ENCODE results near the gene CHN2.

CHN2 gene

GRCh38 chr7:29194594-29195427 lies at the start of gene CHN2:
CHN2 (plus strand) TSS chr7:29194775.
- DNase-seq: no peak

DNA sequence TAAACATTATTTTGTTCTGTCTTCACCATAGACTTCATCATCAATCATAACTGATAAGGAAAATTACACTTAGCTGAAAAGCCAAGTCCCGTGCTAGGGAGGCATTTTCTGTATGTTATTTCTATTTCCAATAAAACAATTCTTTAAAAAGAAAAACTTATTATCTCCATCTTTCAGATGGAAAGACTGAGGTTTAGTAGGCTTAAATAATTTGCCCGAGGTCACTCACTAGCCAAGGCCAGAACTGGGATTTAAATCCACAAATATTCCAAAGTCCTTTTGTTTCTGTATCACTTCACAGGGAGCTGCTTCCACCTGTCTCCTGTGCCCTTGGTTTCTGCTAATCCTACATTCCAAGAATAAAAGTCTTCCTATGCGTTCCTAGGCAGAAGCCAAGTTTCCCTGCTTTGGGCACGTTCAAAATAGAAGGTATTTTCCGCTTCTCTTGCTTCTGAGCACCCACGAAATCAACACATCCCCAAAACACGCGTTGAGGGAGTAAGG lies 49.0 kb upstream of the CHN2 start:
- no peak for DNase-seq

DNA sequence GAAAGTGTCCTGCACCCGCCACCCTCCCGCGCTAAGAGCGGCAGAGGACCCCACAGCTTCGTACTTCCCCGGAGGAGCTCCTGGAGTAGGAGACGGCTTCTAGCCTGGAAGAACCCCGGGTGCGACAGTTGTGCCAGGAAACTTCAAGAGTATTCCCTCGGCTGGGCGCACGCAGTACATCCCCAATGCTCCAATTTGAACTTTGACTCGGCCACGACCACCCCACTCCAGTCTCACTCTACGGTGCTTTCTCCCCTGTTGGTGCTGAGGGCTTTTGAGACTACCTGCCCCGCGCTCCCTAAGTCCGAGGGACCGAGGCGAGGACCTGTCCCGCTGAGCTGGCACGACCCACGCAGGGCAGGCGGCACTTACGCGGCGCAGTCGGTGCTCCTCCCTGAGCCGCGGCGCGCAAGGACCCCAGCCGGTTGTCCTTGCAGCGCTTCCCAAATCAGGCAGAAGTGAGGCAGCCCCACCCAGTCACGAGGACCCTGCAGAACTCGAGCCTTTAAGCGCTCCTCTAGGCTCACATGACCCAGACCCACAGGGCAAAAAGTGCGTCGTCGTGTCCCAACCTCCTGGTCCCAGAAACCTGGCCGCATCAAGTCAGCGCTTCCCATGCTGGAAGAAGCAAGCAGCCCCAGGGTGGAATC lies 48.4 kb upstream of the CHN2 start, which contains the start of gene CPVL:
TSS of gene CPVL (minus strand) at position 481 of the 650 bp plus-strand sequence. CDS start 25,476 bp downstream, outside the sequence.
- DNase-seq: no peak

GRCh38 chr7:29146888-29147609 lies 47.5 kb upstream of the CHN2 start:
- no peak for DNase-seq

DNA sequence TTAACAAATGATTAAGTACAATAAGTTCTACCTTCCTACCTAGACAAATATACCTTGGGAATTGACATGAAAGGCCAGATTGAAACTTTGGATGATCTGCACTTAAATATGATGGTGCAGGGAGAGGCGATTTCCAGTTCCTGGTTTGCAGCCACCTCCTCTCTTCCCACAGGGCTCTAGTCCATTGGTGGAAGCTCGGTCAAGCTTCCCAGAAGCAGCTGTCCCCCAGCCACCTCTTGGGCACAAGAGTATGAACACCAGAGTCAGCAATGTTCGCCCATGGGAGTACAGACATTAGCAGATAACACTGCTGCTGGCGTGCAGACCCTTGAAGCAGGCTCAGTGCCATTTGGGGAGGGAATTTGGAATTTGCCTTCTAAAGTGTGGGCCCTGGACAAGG lies 46.8 kb upstream of the CHN2 start:
- no peak for DNase-seq

- no peak for DNase-seq
These were observed 45.5 kb upstream of the CHN2 start for GRCh38 chr7:29149036-29149435.

GRCh38 chr7:29150856-29151255 lies 43.7 kb upstream of the CHN2 start:
- no peak for DNase-seq

- DNase-seq: no peak
These were observed 40.5 kb upstream of the CHN2 start for GRCh38 chr7:29154076-29154475.

GRCh38 chr7:29156907-29157452 lies 37.6 kb upstream of the CHN2 start:
- no peak for DNase-seq

DNA sequence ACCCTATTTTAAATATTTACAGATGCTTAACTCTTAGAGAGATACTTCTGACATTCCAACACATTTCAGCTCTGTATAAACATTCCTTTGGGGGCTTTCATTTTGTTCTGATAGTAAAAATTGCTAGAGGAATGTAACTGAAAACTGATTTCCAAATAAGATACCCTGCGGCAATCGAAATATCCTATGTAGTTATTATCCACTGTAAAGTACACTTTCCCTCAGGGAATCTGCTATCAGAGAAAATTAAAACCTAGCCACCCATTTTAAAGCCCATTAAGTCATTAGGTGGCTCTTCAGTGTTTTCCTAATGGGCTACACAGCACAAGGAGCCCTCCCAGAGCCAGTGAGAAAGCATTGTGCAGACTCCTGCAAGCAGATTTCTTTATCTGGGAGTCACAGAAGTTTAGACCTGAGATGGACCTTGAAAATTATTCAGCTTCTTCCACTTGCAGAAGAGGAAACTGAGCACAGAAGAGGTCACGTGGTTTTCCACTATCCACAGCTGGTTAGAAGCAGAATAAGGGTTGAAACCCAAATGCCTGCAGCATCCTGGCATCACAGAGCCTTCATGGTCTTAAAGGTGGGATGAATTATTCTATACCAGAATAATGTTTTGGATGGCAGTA lies 35.7 kb upstream of the CHN2 start:
- no peak for DNase-seq

- DNase-seq: no peak
These were observed 34.5 kb upstream of the CHN2 start for GRCh38 chr7:29160080-29160479.

DNA sequence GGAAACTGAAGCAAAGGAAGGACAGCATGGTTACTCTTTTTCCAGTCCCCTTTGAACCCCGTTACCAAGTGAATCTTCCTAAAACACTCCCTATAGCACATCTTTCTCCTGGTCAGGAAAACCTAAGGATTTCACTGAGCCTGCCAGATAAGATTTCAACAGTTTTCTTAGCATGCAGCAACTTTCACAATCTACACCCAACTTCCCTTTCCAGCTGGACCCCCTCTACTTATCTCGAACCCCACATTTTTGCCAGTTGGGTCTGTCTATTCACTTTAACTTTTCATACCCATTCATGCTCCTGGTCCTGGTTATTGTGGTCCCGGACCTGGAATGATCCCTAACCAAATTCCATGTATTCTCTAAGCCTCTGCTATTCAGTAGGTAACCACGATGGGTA lies 33.3 kb upstream of the CHN2 start:
- no peak for DNase-seq

GRCh38 chr7:29162577-29162976 lies 32.0 kb upstream of the CHN2 start:
- DNase-seq: no peak

GRCh38 chr7:29163854-29164253 lies 30.7 kb upstream of the CHN2 start:
- DNase-seq: no peak

GRCh38 chr7:29167721-29168120 lies 26.9 kb upstream of the CHN2 start:
- no peak for DNase-seq

DNA sequence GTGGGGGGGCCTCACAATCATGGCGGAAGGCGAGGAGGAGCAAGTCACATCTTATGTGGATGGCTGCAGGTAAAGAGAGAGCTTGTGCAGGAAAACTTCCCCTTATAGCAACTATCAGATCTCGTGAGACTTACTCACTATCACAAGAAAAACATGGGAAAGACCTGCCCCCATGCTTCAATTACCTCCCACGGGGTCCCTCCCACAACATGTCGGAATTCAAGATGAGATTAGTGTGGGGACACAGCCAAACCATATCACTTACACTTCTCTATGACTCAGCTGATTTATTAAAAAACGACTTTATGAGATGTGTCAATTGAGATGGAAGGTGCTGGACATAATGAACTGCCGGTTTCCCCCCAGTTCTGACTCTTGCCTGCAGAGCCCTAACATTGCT lies 23.8 kb upstream of the CHN2 start:
- DNase-seq: no peak

GRCh38 chr7:29173458-29173857 lies 21.1 kb upstream of the CHN2 start:
- no peak for DNase-seq

- no peak for DNase-seq
These were observed 16.5 kb upstream of the CHN2 start for GRCh38 chr7:29177963-29178600.

DNA sequence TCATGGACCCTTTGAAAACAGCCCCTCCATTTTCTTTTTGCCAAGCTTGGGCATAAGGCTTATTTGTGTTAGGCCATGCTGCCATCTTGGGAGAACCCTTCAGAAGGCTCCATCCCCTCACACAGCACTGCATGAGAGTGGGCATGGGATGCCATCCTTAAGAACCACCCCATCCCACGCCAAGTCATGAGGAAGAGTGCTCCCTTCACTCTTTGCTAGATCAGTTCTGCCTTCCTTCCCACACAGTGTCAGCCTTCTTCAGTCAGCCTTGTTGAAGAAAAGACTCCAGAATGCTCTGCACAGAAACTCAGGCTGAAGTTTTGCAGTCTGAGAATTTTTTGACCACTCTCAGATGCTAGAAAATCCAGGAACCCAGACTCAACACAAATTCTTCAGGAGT lies 15.5 kb upstream of the CHN2 start:
- DNase-seq: no peak

DNA sequence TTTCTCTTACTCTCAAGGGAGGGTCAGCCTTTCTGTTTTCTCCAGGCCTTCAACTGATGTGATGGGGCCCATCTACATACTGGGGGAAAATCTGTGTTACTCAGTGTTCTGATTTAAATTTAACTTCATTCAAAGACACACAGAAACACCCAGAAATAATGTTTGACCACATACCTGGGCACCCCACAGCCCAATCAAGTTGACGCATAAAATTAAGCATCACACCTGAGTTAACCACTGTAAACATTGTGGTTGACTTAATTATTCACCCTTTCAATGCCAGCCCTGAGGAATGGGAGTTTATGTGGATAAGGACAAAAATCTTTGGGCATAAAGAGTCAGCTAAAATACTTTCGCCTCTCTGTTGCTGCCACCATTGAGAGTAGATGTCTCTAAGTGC lies 10.0 kb upstream of the CHN2 start:
- DNase-seq: no peak

DNA sequence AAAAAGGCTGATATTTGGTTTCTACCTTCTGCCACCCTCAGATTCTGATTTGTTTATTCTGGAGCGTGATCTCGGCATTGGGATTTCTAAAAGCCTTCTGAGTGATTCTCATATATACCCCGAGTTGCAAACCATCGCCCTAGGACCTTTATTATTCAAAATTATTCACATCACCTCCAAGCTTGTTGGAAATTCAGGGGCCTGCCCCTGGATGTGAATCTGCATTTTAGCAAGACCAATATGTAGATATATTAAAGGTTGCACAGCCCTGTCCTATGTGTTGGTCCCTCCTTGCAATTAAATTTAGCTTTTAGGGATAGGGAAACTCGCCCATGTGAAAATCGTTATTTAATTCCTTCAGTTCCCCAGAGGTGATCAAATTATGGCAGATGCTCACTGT lies 9.0 kb upstream of the CHN2 start:
- no peak for DNase-seq

- no peak for DNase-seq
These were observed 4.8 kb upstream of the CHN2 start for GRCh38 chr7:29189743-29190201.

Data from KG1 (cell line).